Measurements from ENCODE around the gene HAPSTR1. TPM values are rescaled to one million over a fixed set of nuclear protein-coding genes. Genes with fewer than 3 reads are reported as not detected.
A peak's percentile ranks its signal among the peaks of the same experiment; 100 is the strongest.

Gene HAPSTR1
- total RNA-seq, 4 donors from 2014 or later, result 39.1 to 53.1 (median 47.1) TPM

DNA sequence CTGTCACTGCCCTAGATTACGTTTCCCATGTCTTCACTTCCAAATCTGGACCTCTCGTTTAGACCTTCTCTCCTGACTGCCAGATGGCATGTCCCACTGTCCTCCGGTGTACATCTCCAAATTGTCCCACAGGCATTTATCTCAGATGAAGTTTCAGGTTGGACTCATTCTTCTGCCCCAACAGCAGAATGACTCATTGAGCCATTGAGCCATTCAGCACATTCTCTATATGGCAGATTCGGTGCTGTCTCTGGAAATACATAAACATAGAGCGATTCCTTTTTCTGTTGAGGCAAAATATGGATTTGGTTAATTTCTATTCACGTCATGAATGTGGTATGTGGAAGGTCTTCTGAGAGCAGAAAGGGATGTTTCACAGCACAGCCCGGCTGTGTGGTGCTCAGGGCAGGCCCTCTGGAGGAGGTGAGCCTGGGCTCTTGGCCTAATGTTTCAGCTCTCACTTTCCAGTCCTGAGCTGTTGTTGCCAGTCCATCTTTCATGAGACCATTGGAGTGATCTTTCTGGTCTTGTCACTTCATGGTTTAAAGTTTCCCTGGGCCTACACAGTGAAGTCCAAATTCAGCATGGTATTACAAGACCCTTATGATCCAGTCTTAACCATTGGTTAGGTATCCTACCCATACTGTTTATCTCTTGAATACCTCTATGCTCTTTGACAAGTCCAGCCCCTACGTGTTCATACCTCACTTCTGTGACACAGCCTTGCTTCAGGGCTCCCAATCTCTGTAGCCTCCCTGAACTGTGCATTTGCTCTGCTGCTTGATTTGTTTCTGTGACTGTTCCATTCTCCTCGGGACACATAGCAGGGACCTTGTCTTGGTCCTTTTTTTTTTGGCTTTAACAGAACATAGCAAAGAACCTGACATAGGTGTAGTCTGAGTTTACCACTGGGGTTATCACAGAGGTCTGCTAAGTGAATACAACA lies 15.9 kb downstream of the HAPSTR1 start:
- TF ChIP-seq, protein P1, sequence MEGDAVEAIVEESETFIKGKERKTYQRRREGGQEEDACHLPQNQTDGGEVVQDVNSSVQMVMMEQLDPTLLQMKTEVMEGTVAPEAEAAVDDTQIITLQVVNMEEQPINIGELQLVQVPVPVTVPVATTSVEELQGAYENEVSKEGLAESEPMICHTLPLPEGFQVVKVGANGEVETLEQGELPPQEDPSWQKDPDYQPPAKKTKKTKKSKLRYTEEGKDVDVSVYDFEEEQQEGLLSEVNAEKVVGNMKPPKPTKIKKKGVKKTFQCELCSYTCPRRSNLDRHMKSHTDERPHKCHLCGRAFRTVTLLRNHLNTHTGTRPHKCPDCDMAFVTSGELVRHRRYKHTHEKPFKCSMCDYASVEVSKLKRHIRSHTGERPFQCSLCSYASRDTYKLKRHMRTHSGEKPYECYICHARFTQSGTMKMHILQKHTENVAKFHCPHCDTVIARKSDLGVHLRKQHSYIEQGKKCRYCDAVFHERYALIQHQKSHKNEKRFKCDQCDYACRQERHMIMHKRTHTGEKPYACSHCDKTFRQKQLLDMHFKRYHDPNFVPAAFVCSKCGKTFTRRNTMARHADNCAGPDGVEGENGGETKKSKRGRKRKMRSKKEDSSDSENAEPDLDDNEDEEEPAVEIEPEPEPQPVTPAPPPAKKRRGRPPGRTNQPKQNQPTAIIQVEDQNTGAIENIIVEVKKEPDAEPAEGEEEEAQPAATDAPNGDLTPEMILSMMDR (IDR thresholded peaks at IDR 0.05), result no peak
- TF ChIP-seq POLR2A (IDR thresholded peaks at IDR 0.05), result no peak
- no peak for DNase-seq (ENCODE audit: low spot score in 2 of 2)
- 70 to 79% methylated on average over 9 of the region's 9 CpGs for WGBS, 2 donors
- no peak overlapping the region for H3K4me3 ChIP-seq (ENCODE audit: low read depth, poor library complexity, severe bottlenecking)
- intact Hi-C loops (cut with DNase I; ENCODE audit: low total_unique reads), result no loop called here

DNA sequence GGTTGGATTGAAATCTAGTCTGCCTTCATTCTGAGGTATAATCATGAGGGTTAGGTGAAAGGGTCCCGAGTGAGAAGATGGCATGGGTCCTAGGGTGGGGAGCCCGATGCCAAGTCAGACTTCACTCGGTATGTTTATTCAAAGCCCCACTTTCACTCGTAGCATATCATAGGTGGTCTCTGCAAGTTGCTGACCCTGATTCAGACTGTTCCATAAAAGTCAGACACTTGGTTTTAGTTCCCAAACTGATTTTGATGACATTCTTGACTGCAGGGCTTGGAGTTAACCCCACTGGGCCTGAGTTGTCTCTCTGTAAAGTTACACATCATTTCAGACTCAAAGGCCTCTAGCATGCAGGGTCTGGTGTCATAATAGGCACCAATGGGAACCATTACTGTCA lies 17.8 kb downstream of the HAPSTR1 start:
- no peak for DNase-seq (ENCODE audit: low spot score in 2 of 2)
- no peak overlapping the region for H3K4me3 ChIP-seq (ENCODE audit: low read depth, poor library complexity, severe bottlenecking)
- TF ChIP-seq POLR2A (IDR thresholded peaks at IDR 0.05), result no peak
- intact Hi-C loops (cut with DNase I; ENCODE audit: low total_unique reads), result no loop called here
- 78 to 80% methylated on average over 4 of the region's 4 CpGs for WGBS, 2 donors

GRCh38 chr16:9112166-9112843 lies 20.9 kb downstream of the HAPSTR1 start:
- DNase-seq (ENCODE audit: low spot score in 2 of 2), result peak in 1 of 2 donors; percentile 68
- TF ChIP-seq, protein P1 (IDR thresholded peaks at IDR 0.05), result no peak
- no peak for TF ChIP-seq POLR2A (IDR thresholded peaks at IDR 0.05)
- 53 to 63% methylated on average over 5 of the region's 5 CpGs for WGBS, 2 donors
- intact Hi-C loops (cut with DNase I; ENCODE audit: low total_unique reads), result no loop called here
- no peak overlapping the region for H3K4me3 ChIP-seq (ENCODE audit: low read depth, poor library complexity, severe bottlenecking)

GRCh38 chr16:9112844-9113186 lies 21.4 kb downstream of the HAPSTR1 start:
- intact Hi-C loops (cut with DNase I; ENCODE audit: low total_unique reads), result no loop called here
- 51 to 71% methylated on average over 1 of the region's 1 CpG for WGBS, 2 donors
- no peak for TF ChIP-seq POLR2A (IDR thresholded peaks at IDR 0.05)
- TF ChIP-seq, protein P1 (IDR thresholded peaks at IDR 0.05), result no peak
- no peak overlapping the region for H3K4me3 ChIP-seq (ENCODE audit: low read depth, poor library complexity, severe bottlenecking)
- no peak for DNase-seq (ENCODE audit: low spot score in 2 of 2)

DNA sequence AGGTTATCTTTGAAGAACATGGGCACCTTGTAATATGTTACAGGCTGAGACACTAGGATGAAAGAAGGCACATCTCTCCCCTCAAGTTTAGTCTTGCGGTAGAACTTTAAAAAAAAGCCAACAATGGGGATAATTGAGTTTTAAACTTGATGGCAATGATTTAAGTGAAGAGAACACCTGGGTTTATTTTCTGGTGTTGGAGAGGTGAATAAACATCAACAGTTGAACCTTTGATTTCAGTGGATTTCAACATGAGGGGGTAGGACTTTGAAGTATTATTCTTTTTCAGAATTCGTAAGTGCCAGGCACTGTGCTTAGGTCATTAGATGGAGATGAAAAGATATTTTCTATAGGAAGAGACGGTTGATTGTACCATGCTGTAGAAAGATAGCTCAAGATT lies 22.3 kb downstream of the HAPSTR1 start:
- intact Hi-C loops (cut with DNase I; ENCODE audit: low total_unique reads), result no loop called here
- 88 to 90% methylated on average over 3 of the region's 3 CpGs for whole genome bisulfite sequencing, 2 donors
- DNase-seq (ENCODE audit: low spot score in 2 of 2), result no peak
- no peak overlapping the region for H3K4me3 ChIP-seq (ENCODE audit: low read depth, poor library complexity, severe bottlenecking)
- no peak for TF ChIP-seq POLR2A (IDR thresholded peaks at IDR 0.05)
- TF ChIP-seq, protein P1 (IDR thresholded peaks at IDR 0.05), result no peak

GRCh38 chr16:9114112-9114511 lies 22.7 kb downstream of the HAPSTR1 start:
- intact Hi-C loops (cut with DNase I; ENCODE audit: low total_unique reads), result no loop called here
- H3K4me3 ChIP-seq (ENCODE audit: low read depth, poor library complexity, severe bottlenecking), result no peak overlapping the region
- DNase-seq (ENCODE audit: low spot score in 2 of 2), result no peak
- TF ChIP-seq, protein P1 (IDR thresholded peaks at IDR 0.05), result no peak
- no peak for TF ChIP-seq POLR2A (IDR thresholded peaks at IDR 0.05)
- WGBS, 2 donors, result 79 to 82% methylated on average over 5 of the region's 5 CpGs
